Lung (tissue), 12 donors: Measurements from ENCODE around the gene TMEM8B. TPM values are rescaled to one million over a fixed set of nuclear protein-coding genes. Genes with fewer than 3 reads are reported as not detected.
A peak's percentile ranks its signal among the peaks of the same experiment; 100 is the strongest.

Experiments
- ATAC-seq: fragments of 200-7000 bp; cut with Tn5 transposase; one replicate; pipeline ENCODE4 v1.9.1; 2020; ENCODE audit warnings: moderate number of reproducible peaks; ENCODE audit not compliant: insufficient read depth, low FRiP score
- DNase-seq, 3 donors: peaks; one replicate each; pipeline ENCODE4 v3.0.0-alpha.2; 2013 to 2017
- H3K27ac ChIP-seq, 2 donors: one replicate each; pipeline ENCODE4 v1.5.1; 2013; ENCODE audit warnings: mild to moderate bottlenecking in 2 of 2, moderate library complexity in 2 of 2, control low read depth in 1 of 2, inconsistent platforms in 1 of 2, low read depth in 1 of 2, low read length in 1 of 2
- H3K27me3 ChIP-seq, 3 donors: one replicate each; pipeline ENCODE4 v1.5.1; 2013; ENCODE audit warnings: low read length in 2 of 3; ENCODE audit not compliant: control insufficient read depth in 3 of 3, insufficient read depth in 3 of 3
- H3K36me3 ChIP-seq, 4 donors: one replicate each; pipeline ENCODE4 v1.5.1; 2013; ENCODE audit warnings: low read length in 4 of 4, mild to moderate bottlenecking in 1 of 4, moderate library complexity in 1 of 4; ENCODE audit not compliant: control insufficient read depth in 4 of 4, insufficient read depth in 4 of 4
- H3K4me1 ChIP-seq, 5 donors: one replicate each; pipeline ENCODE4 v1.5.1; 2013; ENCODE audit warnings: low read length in 5 of 5, mild to moderate bottlenecking in 2 of 5, moderate library complexity in 1 of 5; ENCODE audit not compliant: control insufficient read depth in 5 of 5, insufficient read depth in 5 of 5
- H3K4me3 ChIP-seq: one replicate; pipeline ENCODE4 v1.5.1; 2013; ENCODE audit warnings: mild to moderate bottlenecking, control low read depth, moderate library complexity
- H3K9ac ChIP-seq, 2 donors: one replicate each; pipeline ENCODE4 v1.5.1; 2013; ENCODE audit warnings: low read length in 2 of 2, control low read depth in 1 of 2; ENCODE audit not compliant: insufficient read depth in 1 of 2
- H3K9me3 ChIP-seq, 4 donors: one replicate each; pipeline ENCODE4 v1.5.1; 2013; ENCODE audit warnings: low read length in 3 of 4, mild to moderate bottlenecking in 1 of 4, moderate library complexity in 1 of 4; ENCODE audit not compliant: control insufficient read depth in 4 of 4, insufficient read depth in 3 of 4
- CTCF ChIP-seq: IDR thresholded peaks from 2 replicates; pipeline ENCODE4 v1.5.1; 2012; ENCODE audit warnings: mild to moderate bottlenecking; ENCODE audit errors: control extremely low read depth, extremely low read depth
- WGBS, 2 donors: extraction: QIAGEN DNeasy Blood & Tissue Kit; methylation state at CpG; one replicate each; pipeline ENCODE4 v1.1.7; 2013; 5-methylcytosine and 5-hydroxymethylcytosine counted together
- polyA plus RNA-seq, 2 donors: library from polyadenylated mRNA; stranded (reverse); fragments of 200-250 nt; gene quantifications; one replicate each; pipeline ENCODE4 v1.2.1, GENCODE V29; 2013
- total RNA-seq, 2 donors: library from RNA; depleted of rRNA in 1 of 2; stranded (reverse); fragments of >200 nt in 1 of 2; gene quantifications; one replicate each; pipeline ENCODE4 v1.2.1, GENCODE V29; 2014 to 2021
- donor health status: control.
- donor health status: control.
- donor health status: Bipolar disorder and iron deficiency.
- donor health status: healthy.
- donor health status: DM: yes; HTN: yes; CAD: no.

Gene TMEM8B
- total and polyA plus RNA-seq, 4 donors = 6.3 to 13.1 (median 9.1) TPM

- no peak overlapping the region for H3K4me3 ChIP-seq
- peak overlapping the region; percentile 96 to 99 for H3K27ac ChIP-seq
- no peaks in the 10 kb centered on the region for H3K27me3 ChIP-seq
- DNase-seq (no peak), ATAC-seq (no peak)
- 66 to 72% methylated on average over 8 of the region's 8 CpGs for WGBS, 2 donors
- H3K9ac ChIP-seq = peak overlapping the region in 1 of 2 donors; percentile 26
- peaks cover 0 to 49% (median 41%) of the 10 kb centered on the region in 5 donors for H3K4me1 ChIP-seq
- no peaks in the 10 kb centered on the region for H3K9me3 ChIP-seq
- no peak for TF ChIP-seq CTCF
- no peaks in the 10 kb centered on the region for H3K36me3 ChIP-seq
Measured at GRCh38 chr9:35905051-35905781, 76.2 kb downstream of the TMEM8B start.

- Histone ChIP-seq H3K4me3 (no peak within 1 kb of the TSS), H3K36me3 (no peaks in the 10 kb centered on the region), H3K9ac (peak within 1 kb of the TSS in 1 of 2 donors; percentile 26), H3K4me1 (peaks cover 0 to 50% (median 41%) of the 10 kb centered on the region in 5 donors), H3K9me3 (no peaks in the 10 kb centered on the region), H3K27me3 (no peaks in the 10 kb centered on the region), H3K27ac (peak within 1 kb of the TSS; percentile 96 to 99)
- DNase-seq = peak; percentile 91 to 96 (median 94)
- 45 to 77% methylated on average over 28 to 30 of the region's 30 CpGs for WGBS, 2 donors
- TF ChIP-seq CTCF = no peak
- ATAC-seq = peak; percentile 24
Measured at GRCh38 chr9:35905912-35906679, 77.1 kb downstream of the TMEM8B start, which contains the start of gene HRCT1. TSS of gene HRCT1 (plus strand) at chr9:35906202. CDS start at chr9:35906288, 86 bp downstream.

- ATAC-seq = peak; percentile 39
- no peak overlapping the region for H3K4me3 ChIP-seq
- H3K9me3 ChIP-seq = no peaks in the 10 kb centered on the region
- no peaks in the 10 kb centered on the region for H3K36me3 ChIP-seq
- peak overlapping the region in 1 of 2 donors; percentile 26 for H3K9ac ChIP-seq
- H3K27ac ChIP-seq = peak overlapping the region; percentile 96 to 99
- DNase-seq = peak; percentile 68 to 88 (median 78)
- peaks cover 0 to 51% (median 41%) of the 10 kb centered on the region in 5 donors for H3K4me1 ChIP-seq
- H3K27me3 ChIP-seq = no peaks in the 10 kb centered on the region
- 31 to 57% methylated on average over 14 of the region's 14 CpGs for WGBS, 2 donors
- no peak for TF ChIP-seq CTCF
Measured at GRCh38 chr9:35906923-35907699, 78.1 kb downstream of the TMEM8B start.
